SU-DHL-6 (cell line): ENCODE results near the gene IL22RA2.

ENCODE experiments used
- H2AFZ ChIP-seq: fragments of 200-600 bp; sonication (generic); 2 replicates; pipeline ENCODE4 v1.6.1; 2014; ENCODE audit warnings: low read depth, mild to moderate bottlenecking, moderate library complexity, mixed read lengths, antibody characterized with exemption, low read length; ENCODE audit not compliant: severe bottlenecking
- H3F3A ChIP-seq: fragments of 200-600 bp; shearing (Covaris generic); 2 replicates; pipeline ENCODE4 v1.6.0; 2016; ENCODE audit warnings: antibody characterized with exemption, mild to moderate bottlenecking; ENCODE audit not compliant: insufficient read depth
- H3K27ac ChIP-seq: fragments of 200-600 bp; sonication (generic); 2 replicates; pipeline ENCODE4 v1.5.1; 2016; ENCODE audit warnings: low read depth, mild to moderate bottlenecking, low read length, moderate library complexity, mixed read lengths
- H3K27me3 ChIP-seq: fragments of 200-600 bp; sonication (generic), shearing (Covaris generic); 2 replicates; pipeline ENCODE4 v1.6.0; 2014; ENCODE audit warnings: mild to moderate bottlenecking, low read length
- H3K36me3 ChIP-seq: fragments of 200-600 bp; sonication (generic); 2 replicates; pipeline ENCODE4 v1.6.1; 2014; ENCODE audit warnings: mild to moderate bottlenecking, low read length, mixed read lengths
- H3K4me2 ChIP-seq: fragments of 300-600, 200-600 bp; shearing (Covaris generic), sonication (generic); 2 replicates; pipeline ENCODE4 v1.6.0; 2014; ENCODE audit warnings: low read length, low read depth, mild to moderate bottlenecking; ENCODE audit not compliant: poor library complexity, severe bottlenecking
- H3K4me3 ChIP-seq: fragments of 200-600 bp; sonication (generic); 2 replicates; pipeline ENCODE4 v1.5.1; 2014; ENCODE audit warnings: antibody characterized with exemption, low read length, mild to moderate bottlenecking, mixed read lengths; ENCODE audit not compliant: insufficient read depth, poor library complexity, severe bottlenecking
- H3K79me2 ChIP-seq: fragments of 200-600 bp; sonication (generic); 2 replicates; pipeline ENCODE4 v1.6.1; 2014; ENCODE audit warnings: mild to moderate bottlenecking, low read length, moderate library complexity; ENCODE audit not compliant: insufficient read depth
- H3K9ac ChIP-seq: fragments of 200-600 bp; sonication (generic); 2 replicates; pipeline ENCODE4 v1.7.0; 2014; ENCODE audit warnings: mild to moderate bottlenecking, low read length
- H3K9me2 ChIP-seq: fragments of 200-600 bp; sonication (generic); replicated peaks from 2 replicates; pipeline ENCODE4 v1.6.1; 2014; ENCODE audit warnings: low read length; ENCODE audit not compliant: insufficient read depth
- H3K9me3 ChIP-seq: fragments of 200-600 bp; sonication (generic); 2 replicates; pipeline ENCODE4 v1.6.1; 2014; ENCODE audit warnings: low read length, mixed read lengths; ENCODE audit not compliant: insufficient read depth
- H4K20me1 ChIP-seq: fragments of 200-600 bp; sonication (generic); 2 replicates; pipeline ENCODE4 v1.6.1; 2014; ENCODE audit warnings: low read depth, mild to moderate bottlenecking, antibody characterized with exemption, low read length, moderate library complexity, mixed read lengths
- EZH2phosphoT487 ChIP-seq: fragments of 200-600 bp; sonication (generic), shearing (Covaris generic); conservative IDR thresholded peaks from 2 replicates; pipeline ENCODE4 v1.6.1; 2018; ENCODE audit warnings: mild to moderate bottlenecking, antibody characterized with exemption, low read length, moderate library complexity, mixed read lengths
- TF ChIP-seq, protein P1 (sequence below): fragments of 200-600 bp; sonication (generic); IDR thresholded peaks from one replicate; pipeline ENCODE4 v1.5.1; 2017; ENCODE audit warnings: antibody characterized with exemption, mild to moderate bottlenecking, low read length, moderate library complexity; ENCODE audit not compliant: insufficient read depth, poor library complexity, severe bottlenecking

Gene IL22RA2

DNA sequence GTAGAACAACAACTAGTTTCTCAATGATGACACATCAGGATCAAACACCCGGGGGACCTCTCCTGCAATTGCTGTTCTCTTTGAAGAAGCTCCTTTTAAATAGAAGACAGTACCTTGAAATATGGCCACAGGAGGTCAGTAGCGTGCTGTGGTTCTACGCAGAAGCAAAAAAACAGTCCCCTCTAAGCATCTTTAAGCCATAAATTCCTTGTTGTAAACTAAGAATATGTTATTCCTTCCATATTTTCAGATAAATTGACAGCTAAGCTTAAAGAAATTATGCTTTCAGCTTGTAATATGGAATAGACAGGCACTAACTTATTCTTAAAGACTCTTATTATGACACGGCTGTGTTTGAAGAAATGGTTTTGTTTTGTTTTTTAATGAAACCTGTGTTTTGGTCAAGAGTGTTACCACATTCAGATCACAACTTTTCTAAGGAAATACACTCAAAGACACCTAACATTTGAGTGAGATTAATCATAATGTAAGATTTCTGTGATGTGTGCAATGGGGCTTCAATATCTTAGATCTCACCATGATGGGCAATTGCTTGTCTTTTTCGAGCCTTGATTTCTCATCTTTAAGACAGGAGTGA, 78.9 kb downstream of the IL22RA2 start:
- no peak overlapping the region for H3K4me3 ChIP-seq
- no peaks in the 10 kb centered on the region for H3K9me2 ChIP-seq
- TF ChIP-seq EZH2phosphoT487: no peak
- TF ChIP-seq, protein P1, sequence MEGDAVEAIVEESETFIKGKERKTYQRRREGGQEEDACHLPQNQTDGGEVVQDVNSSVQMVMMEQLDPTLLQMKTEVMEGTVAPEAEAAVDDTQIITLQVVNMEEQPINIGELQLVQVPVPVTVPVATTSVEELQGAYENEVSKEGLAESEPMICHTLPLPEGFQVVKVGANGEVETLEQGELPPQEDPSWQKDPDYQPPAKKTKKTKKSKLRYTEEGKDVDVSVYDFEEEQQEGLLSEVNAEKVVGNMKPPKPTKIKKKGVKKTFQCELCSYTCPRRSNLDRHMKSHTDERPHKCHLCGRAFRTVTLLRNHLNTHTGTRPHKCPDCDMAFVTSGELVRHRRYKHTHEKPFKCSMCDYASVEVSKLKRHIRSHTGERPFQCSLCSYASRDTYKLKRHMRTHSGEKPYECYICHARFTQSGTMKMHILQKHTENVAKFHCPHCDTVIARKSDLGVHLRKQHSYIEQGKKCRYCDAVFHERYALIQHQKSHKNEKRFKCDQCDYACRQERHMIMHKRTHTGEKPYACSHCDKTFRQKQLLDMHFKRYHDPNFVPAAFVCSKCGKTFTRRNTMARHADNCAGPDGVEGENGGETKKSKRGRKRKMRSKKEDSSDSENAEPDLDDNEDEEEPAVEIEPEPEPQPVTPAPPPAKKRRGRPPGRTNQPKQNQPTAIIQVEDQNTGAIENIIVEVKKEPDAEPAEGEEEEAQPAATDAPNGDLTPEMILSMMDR: peak; percentile 64
- H2AFZ ChIP-seq: no peak overlapping the region
- no peaks in the 10 kb centered on the region for H3K36me3 ChIP-seq
- no peaks in the 10 kb centered on the region for H4K20me1 ChIP-seq
- no peaks in the 10 kb centered on the region for H3F3A ChIP-seq
- no peaks in the 10 kb centered on the region for H3K79me2 ChIP-seq
- no peaks in the 10 kb centered on the region for H3K27me3 ChIP-seq
- no peaks in the 10 kb centered on the region for H3K9me3 ChIP-seq
- H3K4me2 ChIP-seq: no peak overlapping the region
- no peak overlapping the region for H3K9ac ChIP-seq
- H3K27ac ChIP-seq: no peak overlapping the region
